ENCODE data around the gene DNAI2. TPM values are rescaled to one million over a fixed set of nuclear protein-coding genes. Genes with fewer than 3 reads are reported as not detected.

DNAI2 gene
- total RNA-seq, 2 donors from 2014 or later = not detected

GRCh38 chr17:74309902-74310301, 35.9 kb downstream of the DNAI2 start:
- H3K27me3 Mint-ChIP-seq (ENCODE audit: insufficient read depth) = peaks cover 15% of the 10 kb centered on the region
- DNase-seq = peak; percentile 90

GRCh38 chr17:74314877-74315276, 40.8 kb downstream of the DNAI2 start:
- Mint-ChIP-seq H3K4me1 (peaks cover under 1% of the 10 kb centered on the region), H3K4me3 (no peak overlapping the region), H3K36me3 (ENCODE audit: low read depth) (no peaks in the 10 kb centered on the region), H3K27ac (no peak overlapping the region), H3K9me3 (peaks cover 16% of the 10 kb centered on the region), H3K27me3 (ENCODE audit: insufficient read depth) (peaks cover 15% of the 10 kb centered on the region)
- Histone ChIP-seq H3K9ac (ENCODE audit: extremely low read depth, low read length, poor library complexity, severe bottlenecking) (no peak overlapping the region), H3K27me3 (ENCODE audit: control insufficient read depth, insufficient read depth, low read length, poor library complexity, severe bottlenecking) (no peaks in the 10 kb centered on the region), H3K4me3 (ENCODE audit: low read length) (no peak overlapping the region), H3K36me3 (ENCODE audit: control insufficient read depth, insufficient read depth, low read length) (no peaks in the 10 kb centered on the region), H3K9me3 (ENCODE audit: control insufficient read depth, low read length) (peaks cover 4% of the 10 kb centered on the region), H3K4me1 (ENCODE audit: control insufficient read depth, insufficient read depth, low read length) (no peaks in the 10 kb centered on the region), H3K27ac (ENCODE audit: low read depth, low read length) (no peak overlapping the region)
- DNase-seq = no peak
- TF ChIP-seq CTCF (conservative IDR thresholded peaks at IDR 0.05) = no peak
- WGBS, 2 experiments (ENCODE audit: insufficient coverage in 1 of 2, insufficient read length in 1 of 2) = 92 to 94% methylated on average over 8 to 15 of the region's 15 CpGs

More at GRCh38 chr17:74309902-74310301, 35.9 kb downstream of the DNAI2 start:
- Histone ChIP-seq H3K36me3 (ENCODE audit: control insufficient read depth, insufficient read depth, low read length) (no peaks in the 10 kb centered on the region), H3K9me3 (ENCODE audit: control insufficient read depth, low read length) (peaks cover 4% of the 10 kb centered on the region), H3K27ac (ENCODE audit: low read depth, low read length) (no peak overlapping the region), H3K9ac (ENCODE audit: extremely low read depth, low read length, poor library complexity, severe bottlenecking) (no peak overlapping the region), H3K27me3 (ENCODE audit: control insufficient read depth, insufficient read depth, low read length, poor library complexity, severe bottlenecking) (no peaks in the 10 kb centered on the region), H3K4me1 (ENCODE audit: control insufficient read depth, insufficient read depth, low read length) (no peaks in the 10 kb centered on the region), H3K4me3 (ENCODE audit: low read length) (no peak overlapping the region)
- Mint-ChIP-seq H3K4me1 (peaks cover 8% of the 10 kb centered on the region), H3K36me3 (ENCODE audit: low read depth) (no peaks in the 10 kb centered on the region), H3K9me3 (peaks cover 16% of the 10 kb centered on the region), H3K27ac (peak overlapping the region; percentile 39), H3K4me3 (peak overlapping the region; percentile 14)
- WGBS, 2 experiments (ENCODE audit: insufficient coverage in 1 of 2, insufficient read length in 1 of 2) = 75% methylated on average over 6 to 11 of the region's 12 CpGs
- no peak for TF ChIP-seq CTCF (conservative IDR thresholded peaks at IDR 0.05)

- no peaks in the 10 kb centered on the region for H3K36me3 Mint-ChIP-seq (ENCODE audit: low read depth)
- no peak overlapping the region for H3K4me3 Mint-ChIP-seq
- peaks cover 17% of the 10 kb centered on the region for H3K27me3 Mint-ChIP-seq (ENCODE audit: insufficient read depth)
- Histone ChIP-seq H3K9me3 (ENCODE audit: control insufficient read depth, low read length) (peaks cover 4% of the 10 kb centered on the region), H3K4me1 (ENCODE audit: control insufficient read depth, insufficient read depth, low read length) (no peaks in the 10 kb centered on the region), H3K27me3 (ENCODE audit: control insufficient read depth, insufficient read depth, low read length, poor library complexity, severe bottlenecking) (no peaks in the 10 kb centered on the region), H3K27ac (ENCODE audit: low read depth, low read length) (no peak overlapping the region), H3K9ac (ENCODE audit: extremely low read depth, low read length, poor library complexity, severe bottlenecking) (no peak overlapping the region), H3K4me3 (ENCODE audit: low read length) (no peak overlapping the region), H3K36me3 (ENCODE audit: control insufficient read depth, insufficient read depth, low read length) (no peaks in the 10 kb centered on the region)
- H3K4me1 Mint-ChIP-seq = no peaks in the 10 kb centered on the region
- peaks cover 14% of the 10 kb centered on the region for H3K9me3 Mint-ChIP-seq
- no peak for TF ChIP-seq CTCF (conservative IDR thresholded peaks at IDR 0.05)
- DNase-seq = no peak
- 76 to 78% methylated on average over 7 to 10 of the region's 10 CpGs for WGBS, 2 experiments (ENCODE audit: insufficient coverage in 1 of 2, insufficient read length in 1 of 2)
- peak overlapping the region; percentile 30 for H3K27ac Mint-ChIP-seq
Observed at GRCh38 chr17:74316220-74316619, 42.2 kb downstream of the DNAI2 start.
